Measurements from ENCODE around the gene PIGV.

PIGV gene

GRCh38 chr1:26774462-26774861, 13.3 kb upstream of the PIGV start:
- DNase-seq (ENCODE audit: low read depth in 2 of 2): no peak

GRCh38 chr1:26775666-26776065, 12.1 kb upstream of the PIGV start:
- DNase-seq (ENCODE audit: low read depth in 2 of 2): no peak

- no peak for DNase-seq (ENCODE audit: low read depth in 2 of 2)
Measured at GRCh38 chr1:26779098-26779668, 8.6 kb upstream of the PIGV start.

GRCh38 chr1:26780344-26780957, 7.3 kb upstream of the PIGV start:
- no peak for DNase-seq (ENCODE audit: low read depth in 2 of 2)

- DNase-seq (ENCODE audit: low read depth in 2 of 2): no peak
Measured at GRCh38 chr1:26781206-26781825, 6.4 kb upstream of the PIGV start.

- DNase-seq (ENCODE audit: low read depth in 2 of 2): no peak
Measured at GRCh38 chr1:26782521-26783212, 5.1 kb upstream of the PIGV start.

- no peak for DNase-seq (ENCODE audit: low read depth in 2 of 2)
Measured at GRCh38 chr1:26783646-26784022, 4.1 kb upstream of the PIGV start.

GRCh38 chr1:26784023-26784871, 3.5 kb upstream of the PIGV start:
- DNase-seq (ENCODE audit: low read depth in 2 of 2): no peak

- DNase-seq (ENCODE audit: low read depth in 2 of 2): no peak
Measured at GRCh38 chr1:26784886-26785285, 2.9 kb upstream of the PIGV start.

GRCh38 chr1:26785611-26786436, 1.9 kb upstream of the PIGV start:
- no peak for DNase-seq (ENCODE audit: low read depth in 2 of 2)

- DNase-seq (ENCODE audit: low read depth in 2 of 2): no peak
Measured at GRCh38 chr1:26786437-26787380, 1.0 kb upstream of the PIGV start.

GRCh38 chr1:26787381-26787705, 407 bp upstream of the PIGV start:
- DNase-seq (ENCODE audit: low read depth in 2 of 2): peak; percentile 22 to 27

- DNase-seq (ENCODE audit: low read depth in 2 of 2): no peak
Measured at GRCh38 chr1:26788515-26788785, 700 bp downstream of the PIGV start.

- peak; percentile 64 to 83 for DNase-seq (ENCODE audit: low read depth in 2 of 2)
Measured at GRCh38 chr1:26788836-26789611, 1.3 kb downstream of the PIGV start.

- no peak for DNase-seq (ENCODE audit: low read depth in 2 of 2)
Measured at GRCh38 chr1:26789612-26789865, 1.8 kb downstream of the PIGV start.

- DNase-seq (ENCODE audit: low read depth in 2 of 2): no peak
Measured at GRCh38 chr1:26789931-26790330, 2.2 kb downstream of the PIGV start.

GRCh38 chr1:26790551-26790953, 2.8 kb downstream of the PIGV start:
- DNase-seq (ENCODE audit: low read depth in 2 of 2): no peak

- no peak for DNase-seq (ENCODE audit: low read depth in 2 of 2)
Measured at GRCh38 chr1:26791148-26791547, 3.4 kb downstream of the PIGV start.

- no peak for DNase-seq (ENCODE audit: low read depth in 2 of 2)
Measured at GRCh38 chr1:26791626-26792025, 3.9 kb downstream of the PIGV start.

GRCh38 chr1:26792924-26793323, 5.2 kb downstream of the PIGV start:
- DNase-seq (ENCODE audit: low read depth in 2 of 2): no peak
